GM19099 (cell line): Measurements from ENCODE around the gene WDR7.

Source experiments
- POLR2A ChIP-seq: IDR thresholded peaks from 3 replicates; pipeline ENCODE4 v1.6.1; 2011; ENCODE audit warnings: low read depth; ENCODE audit not compliant: insufficient read length; ENCODE audit errors: extremely low read depth

WDR7 gene

DNA sequence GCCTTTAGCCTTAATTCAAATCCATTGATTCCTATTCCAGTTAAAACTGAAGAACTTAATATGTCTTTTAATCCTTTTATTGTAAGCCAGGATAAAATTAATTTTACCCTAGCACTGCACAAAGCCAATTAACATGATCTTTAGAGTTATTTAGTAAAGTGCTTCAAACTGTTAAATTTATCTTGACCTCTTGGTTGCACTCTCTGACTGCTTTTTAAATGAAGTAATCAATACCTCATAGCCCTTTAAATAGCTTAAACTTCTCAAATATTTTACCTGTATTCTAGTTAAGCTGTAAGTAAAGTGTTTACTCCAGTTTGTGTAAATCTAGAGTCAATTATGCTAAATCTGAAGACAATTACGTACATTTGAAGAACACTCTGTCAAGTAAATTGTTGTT is 221.0 kb downstream of the WDR7 start:
- no peak for TF ChIP-seq POLR2A

DNA sequence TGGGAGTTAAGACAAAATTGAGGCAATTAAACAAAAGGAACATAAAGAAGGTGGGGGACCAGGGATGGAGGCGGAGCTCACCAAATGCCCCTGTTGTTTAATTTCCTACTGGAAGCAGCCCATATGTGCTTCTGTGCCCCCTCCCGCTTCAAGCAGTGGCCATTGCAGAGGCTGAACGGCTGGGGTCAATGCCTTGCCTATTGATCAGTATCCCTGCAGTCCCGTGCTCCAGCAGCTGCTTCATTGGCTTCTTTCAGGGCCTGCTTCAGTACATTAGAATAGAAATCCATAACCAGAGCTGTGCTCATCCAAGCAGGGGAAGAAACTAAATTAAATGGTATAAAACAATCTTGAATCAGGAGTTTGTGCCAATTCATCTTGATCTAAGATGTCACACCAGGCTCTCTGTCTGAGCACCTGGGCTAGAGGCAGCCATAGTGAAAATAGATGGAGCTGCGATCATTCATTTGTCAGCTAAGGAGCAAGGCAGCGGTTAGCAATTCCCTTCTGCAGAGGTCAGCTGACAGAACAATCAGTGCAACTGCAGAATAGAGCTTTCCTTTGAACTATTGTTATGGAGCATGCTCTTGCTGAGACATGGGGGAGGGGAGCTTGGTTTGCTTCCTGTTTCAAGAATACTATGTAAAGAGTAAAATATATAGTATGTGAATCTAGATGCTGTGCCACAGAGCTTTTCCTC is 222.4 kb downstream of the WDR7 start:
- TF ChIP-seq POLR2A, result no peak

DNA sequence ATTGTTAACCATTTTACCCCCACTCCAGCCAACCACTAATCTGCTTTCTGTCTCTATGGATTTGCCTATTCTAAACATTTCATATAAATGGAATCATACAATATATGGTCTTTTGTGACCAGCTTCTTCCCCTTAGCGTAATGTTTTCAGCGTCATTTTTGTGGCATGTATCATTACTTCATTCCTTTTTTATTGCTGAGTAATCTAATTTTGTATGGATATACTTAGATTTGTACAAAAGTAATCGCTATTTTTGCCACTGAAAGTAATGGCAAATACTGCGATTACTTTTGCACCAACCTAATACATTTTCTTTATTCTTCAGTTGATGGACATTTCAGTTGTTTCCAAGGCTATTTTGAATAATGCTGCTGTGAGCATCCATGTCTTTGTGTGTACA is 227.6 kb downstream of the WDR7 start:
- TF ChIP-seq POLR2A, result no peak

DNA sequence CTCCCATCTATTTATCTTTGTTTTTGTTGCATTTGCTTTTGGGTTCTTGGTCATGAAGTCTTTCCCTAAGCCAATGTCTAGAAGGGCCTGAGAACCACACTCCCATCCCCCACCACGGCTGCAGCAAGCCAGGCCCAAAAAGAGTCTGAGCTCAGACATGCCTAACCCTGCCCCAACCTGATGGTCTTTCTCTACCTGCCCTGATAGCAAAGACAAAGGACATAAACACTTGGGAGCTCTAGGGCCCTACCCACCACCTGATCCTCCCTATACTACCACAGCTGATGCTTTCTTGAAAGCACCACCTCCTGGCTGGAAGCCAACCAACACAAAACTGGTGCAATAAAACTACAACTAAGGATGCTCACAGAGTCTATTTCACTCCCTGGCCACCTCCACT is 233.4 kb downstream of the WDR7 start:
- no peak for TF ChIP-seq POLR2A

GRCh38 chr18:56888978-56889377 is 237.8 kb downstream of the WDR7 start:
- no peak for TF ChIP-seq POLR2A

GRCh38 chr18:56889621-56890020 is 238.5 kb downstream of the WDR7 start:
- TF ChIP-seq POLR2A, result no peak

GRCh38 chr18:56890632-56891031 is 239.5 kb downstream of the WDR7 start:
- TF ChIP-seq POLR2A, result no peak

GRCh38 chr18:56891116-56891515 is 240.0 kb downstream of the WDR7 start:
- TF ChIP-seq POLR2A, result no peak

GRCh38 chr18:56891870-56892269 is 240.7 kb downstream of the WDR7 start:
- TF ChIP-seq POLR2A, result no peak

- TF ChIP-seq POLR2A, result no peak
Measured at GRCh38 chr18:56897122-56897521, 246.0 kb downstream of the WDR7 start.

DNA sequence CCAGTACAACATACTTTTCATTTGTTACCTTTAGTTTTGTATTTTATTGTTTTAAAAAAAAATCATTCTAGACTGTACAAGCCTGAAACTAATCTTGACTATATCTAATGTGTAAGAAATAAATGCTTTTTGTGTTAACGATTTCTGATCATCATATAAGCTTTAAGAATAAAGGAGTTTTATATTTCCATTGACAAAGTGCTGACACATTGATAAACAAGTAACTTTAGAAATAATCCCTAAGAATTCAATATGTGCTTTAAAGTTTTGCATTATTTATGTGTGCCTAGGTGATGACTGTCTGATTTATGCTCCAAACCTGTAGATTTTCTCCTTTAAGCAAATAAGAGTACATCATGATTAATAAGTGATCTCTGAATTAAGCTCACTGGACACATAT is 248.5 kb downstream of the WDR7 start:
- TF ChIP-seq POLR2A, result no peak

DNA sequence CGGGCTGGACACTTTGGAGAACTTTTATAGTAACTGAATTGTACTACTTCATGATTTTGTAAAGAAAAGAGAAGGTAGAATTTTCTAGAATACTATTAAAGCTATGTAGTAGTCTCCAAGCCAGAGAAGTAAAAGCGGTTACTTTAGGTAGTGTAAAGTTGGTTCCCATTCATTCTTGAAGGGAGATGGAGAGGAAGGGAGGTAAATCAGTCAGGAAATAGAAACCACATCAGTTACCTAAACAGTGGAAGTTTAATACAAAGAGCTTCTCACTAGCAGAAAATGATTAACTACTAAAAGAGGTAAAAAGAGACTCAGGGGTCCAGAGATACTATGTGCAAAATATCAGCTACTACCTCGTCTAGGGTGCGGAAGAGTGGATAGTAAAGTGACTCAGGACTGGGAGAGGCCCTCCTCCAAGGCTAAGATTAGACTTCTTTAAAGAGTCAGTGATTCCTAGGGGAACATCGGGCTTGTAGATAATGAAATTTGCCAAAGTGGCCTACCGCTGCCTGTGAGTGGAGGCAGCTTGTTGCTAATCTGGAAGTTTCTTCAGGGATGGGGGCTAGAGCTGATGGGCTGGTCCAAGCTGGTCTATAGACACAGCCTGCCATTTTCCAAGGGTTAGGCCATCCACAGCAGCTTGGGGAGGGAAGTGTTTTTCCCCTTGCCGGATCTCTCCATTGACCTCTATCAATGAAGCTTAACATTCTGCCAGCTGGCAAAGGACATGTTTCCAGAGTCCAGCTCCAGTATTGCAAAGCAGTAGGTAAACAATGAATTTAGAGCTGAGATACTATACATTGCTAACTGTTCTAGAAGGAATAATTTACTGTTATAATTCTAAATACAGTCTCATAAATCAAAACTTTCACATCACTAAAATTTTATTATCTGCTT is 249.3 kb downstream of the WDR7 start:
- no peak for TF ChIP-seq POLR2A

DNA sequence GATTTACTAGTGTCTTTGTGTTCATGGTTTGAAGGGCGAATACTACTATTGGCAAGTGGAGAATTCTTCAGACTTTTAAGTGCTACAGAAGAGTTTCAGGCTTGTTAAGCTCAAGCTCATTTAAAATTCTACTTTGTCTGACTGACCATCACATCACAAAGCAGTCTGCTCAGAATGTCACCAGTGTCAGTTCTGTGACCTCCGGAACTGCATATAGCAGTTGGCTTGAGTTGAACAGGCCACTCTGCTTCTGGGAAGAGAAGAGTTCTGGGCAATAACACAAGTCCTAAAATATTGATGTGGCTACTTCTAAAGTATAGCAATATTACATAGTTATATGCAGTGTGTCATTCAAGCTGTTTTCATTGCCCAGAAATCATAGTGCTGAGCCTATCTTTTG is 250.8 kb downstream of the WDR7 start:
- TF ChIP-seq POLR2A, result no peak

- no peak for TF ChIP-seq POLR2A
Measured at GRCh38 chr18:56902653-56903052, 251.5 kb downstream of the WDR7 start.

DNA sequence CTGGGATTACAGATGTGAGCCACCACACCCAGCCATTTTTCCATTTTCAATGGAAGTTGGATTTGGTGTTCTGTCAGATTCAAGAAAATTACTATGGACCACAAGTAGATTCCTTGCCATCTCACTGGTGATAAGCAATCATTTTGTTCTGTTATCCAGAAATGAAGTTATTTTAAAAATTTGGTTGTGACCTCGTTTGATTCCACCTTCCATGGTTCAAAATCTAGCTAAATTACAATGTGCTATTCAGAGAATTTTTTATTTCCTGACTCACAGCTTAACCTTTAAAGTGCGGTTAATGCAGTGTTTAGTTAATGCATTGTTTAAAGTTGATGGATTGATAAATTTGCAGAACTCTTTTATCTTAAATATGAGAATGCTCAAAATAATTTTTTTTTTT is 252.5 kb downstream of the WDR7 start:
- no peak for TF ChIP-seq POLR2A

DNA sequence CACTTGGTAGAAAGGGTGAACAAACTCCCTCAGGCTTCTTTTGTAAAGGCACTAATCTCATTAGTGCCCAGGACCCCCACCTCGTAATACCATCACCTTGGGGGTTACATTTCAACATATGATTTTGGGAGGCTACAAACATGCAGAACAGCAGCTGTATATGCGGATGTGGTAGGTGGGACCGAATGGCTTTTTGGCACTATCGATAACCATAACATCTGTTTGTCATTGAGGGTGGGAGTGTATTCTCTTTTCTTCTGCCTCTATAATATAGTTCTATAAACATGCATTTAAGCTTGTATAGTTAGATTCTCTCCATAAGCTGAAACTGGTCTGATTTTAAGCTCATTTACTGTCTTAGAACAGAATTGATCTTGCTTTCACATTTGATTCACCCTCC is 256.6 kb downstream of the WDR7 start:
- no peak for TF ChIP-seq POLR2A
